ENCODE results near the gene PDRG1.

PDRG1 gene

DNA sequence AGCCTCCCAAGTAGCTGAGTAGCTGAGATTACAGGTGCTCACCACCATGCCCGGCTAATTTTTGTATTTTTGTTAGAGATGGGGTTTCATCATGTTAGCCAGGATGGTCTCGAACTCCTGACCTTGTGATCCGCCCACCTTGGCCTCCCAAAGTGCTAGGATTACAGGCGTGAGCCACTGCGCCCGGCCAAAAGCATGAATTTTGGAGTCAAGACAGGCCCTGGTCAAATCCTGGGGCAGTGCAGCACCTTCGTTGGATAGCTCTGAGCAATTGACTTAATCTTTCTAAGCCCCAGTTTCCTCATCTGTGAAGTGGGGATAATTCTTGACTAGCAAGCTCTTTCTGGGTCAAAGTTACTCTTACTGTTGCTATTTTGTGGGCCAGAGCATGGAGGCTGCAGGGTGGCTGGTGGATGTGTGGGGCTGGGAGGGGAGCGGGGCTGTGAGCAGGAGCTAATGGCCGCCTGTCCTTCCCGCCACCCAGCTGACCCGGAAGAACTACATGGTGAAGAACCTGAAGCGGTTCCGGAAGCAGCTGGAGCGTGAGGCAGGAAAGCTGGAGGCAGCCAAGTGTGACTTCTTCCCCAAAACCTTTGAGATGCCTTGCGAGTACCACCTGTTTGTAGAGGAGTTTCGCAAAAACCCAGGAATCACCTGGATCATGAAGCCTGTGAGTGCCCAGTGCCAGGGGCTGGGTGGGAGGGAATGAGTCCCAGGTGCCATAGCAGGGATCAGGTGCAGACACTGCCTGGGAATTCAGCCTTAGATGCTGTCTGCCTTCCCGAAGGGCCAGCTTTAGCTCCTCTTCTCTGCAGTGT is 42.4 kb downstream of the PDRG1 start:
- TF ChIP-seq TAF1 (IDR thresholded peaks at IDR 0.05; ENCODE audit: borderline replicate concordance, insufficient read depth, low read length) (no peak), FOXP2 (optimal IDR thresholded peaks at IDR 0.05; ENCODE audit: borderline replicate concordance, extremely low read depth, extremely low read length, insufficient read depth) (no peak), POLR2AphosphoS5 (IDR thresholded peaks at IDR 0.05; ENCODE audit: low read depth, low read length) (no peak), SIN3A (IDR thresholded peaks at IDR 0.05; ENCODE audit: borderline replicate concordance, insufficient read depth, low read length) (no peak), REST (IDR thresholded peaks at IDR 0.05; ENCODE audit: insufficient read depth in 1 of 2, low read depth in 2 of 2, low read length in 2 of 2) (no peak)

DNA sequence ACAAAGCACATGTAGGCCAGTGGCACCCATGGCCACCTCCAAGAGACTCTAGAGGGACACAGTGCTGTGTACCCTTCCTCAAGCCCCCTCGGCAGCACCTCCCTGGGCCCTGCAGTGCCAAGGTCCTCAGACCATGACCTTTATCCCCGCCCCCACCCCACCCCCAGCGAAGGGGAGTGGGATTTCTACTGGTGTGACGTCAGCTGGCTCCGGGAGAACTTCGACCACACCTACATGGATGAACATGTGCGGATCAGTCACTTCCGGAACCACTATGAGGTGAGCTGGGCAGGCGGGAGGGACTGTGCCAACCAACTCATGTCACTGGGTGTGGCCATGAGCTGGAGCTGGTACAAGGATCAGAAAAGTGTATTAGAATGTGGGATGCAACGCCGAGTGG is 43.4 kb downstream of the PDRG1 start:
- TF ChIP-seq REST (IDR thresholded peaks at IDR 0.05; ENCODE audit: insufficient read depth in 1 of 2, low read depth in 2 of 2, low read length in 2 of 2) (no peak), TAF1 (IDR thresholded peaks at IDR 0.05; ENCODE audit: borderline replicate concordance, insufficient read depth, low read length) (no peak), SIN3A (IDR thresholded peaks at IDR 0.05; ENCODE audit: borderline replicate concordance, insufficient read depth, low read length) (no peak), FOXP2 (optimal IDR thresholded peaks at IDR 0.05; ENCODE audit: borderline replicate concordance, extremely low read depth, extremely low read length, insufficient read depth) (no peak), POLR2AphosphoS5 (IDR thresholded peaks at IDR 0.05; ENCODE audit: low read depth, low read length) (no peak)

DNA sequence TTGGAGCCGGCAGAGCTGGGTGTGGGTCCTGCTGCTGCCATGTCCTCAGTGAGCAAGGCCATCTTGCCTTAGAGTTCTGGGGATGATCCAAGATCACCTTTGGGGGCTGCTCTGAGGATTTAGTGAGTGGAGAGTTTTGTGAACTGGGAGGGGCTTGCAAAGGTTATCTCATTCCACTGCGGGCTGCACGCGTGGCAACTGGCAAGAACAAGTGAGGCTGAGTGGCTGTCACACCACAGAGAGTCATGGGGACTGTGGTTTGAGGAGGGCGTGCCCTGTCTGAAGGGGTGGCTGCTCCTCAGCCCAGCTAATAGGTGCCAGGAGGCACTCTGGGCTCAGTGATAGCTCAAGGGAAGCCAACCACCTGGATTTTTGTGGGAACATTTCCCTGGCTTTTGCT is 43.8 kb downstream of the PDRG1 start:
- TF ChIP-seq SIN3A (IDR thresholded peaks at IDR 0.05; ENCODE audit: borderline replicate concordance, insufficient read depth, low read length) (no peak), POLR2AphosphoS5 (IDR thresholded peaks at IDR 0.05; ENCODE audit: low read depth, low read length) (no peak), TAF1 (IDR thresholded peaks at IDR 0.05; ENCODE audit: borderline replicate concordance, insufficient read depth, low read length) (no peak), FOXP2 (optimal IDR thresholded peaks at IDR 0.05; ENCODE audit: borderline replicate concordance, extremely low read depth, extremely low read length, insufficient read depth) (no peak), REST (IDR thresholded peaks at IDR 0.05; ENCODE audit: insufficient read depth in 1 of 2, low read depth in 2 of 2, low read length in 2 of 2) (no peak)

DNA sequence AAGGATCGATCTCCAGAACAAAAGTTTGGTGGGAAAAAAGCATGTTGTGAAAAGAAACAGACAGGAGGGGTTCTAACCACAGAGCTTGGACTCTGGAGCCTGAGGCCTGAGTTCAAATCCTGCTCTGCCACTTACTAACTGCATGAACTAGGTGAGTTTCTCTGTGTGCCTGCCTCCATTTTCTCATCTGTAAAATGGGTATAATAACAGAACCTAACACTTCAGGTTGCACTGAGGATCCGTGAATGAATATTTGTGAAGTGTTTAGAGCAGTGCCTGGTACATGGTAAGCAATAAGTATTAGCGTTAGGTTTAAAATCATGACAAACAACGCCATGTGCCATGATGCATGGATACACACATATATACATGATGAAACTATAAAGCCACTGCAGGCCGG is 44.8 kb downstream of the PDRG1 start:
- TF ChIP-seq TAF1 (IDR thresholded peaks at IDR 0.05; ENCODE audit: borderline replicate concordance, insufficient read depth, low read length) (no peak), POLR2AphosphoS5 (IDR thresholded peaks at IDR 0.05; ENCODE audit: low read depth, low read length) (no peak), REST (IDR thresholded peaks at IDR 0.05; ENCODE audit: insufficient read depth in 1 of 2, low read depth in 2 of 2, low read length in 2 of 2) (no peak), FOXP2 (optimal IDR thresholded peaks at IDR 0.05; ENCODE audit: borderline replicate concordance, extremely low read depth, extremely low read length, insufficient read depth) (no peak), SIN3A (IDR thresholded peaks at IDR 0.05; ENCODE audit: borderline replicate concordance, insufficient read depth, low read length) (no peak)
